ENCODE data around the gene CPXM1. TPM values are rescaled to one million over a fixed set of nuclear protein-coding genes. Genes with fewer than 3 reads are reported as not detected.

The CPXM1 gene
- total RNA-seq, 6 donors from 2014 or later = 0.15 to 13.0 (median 0.55) TPM; not detected in 1

DNA sequence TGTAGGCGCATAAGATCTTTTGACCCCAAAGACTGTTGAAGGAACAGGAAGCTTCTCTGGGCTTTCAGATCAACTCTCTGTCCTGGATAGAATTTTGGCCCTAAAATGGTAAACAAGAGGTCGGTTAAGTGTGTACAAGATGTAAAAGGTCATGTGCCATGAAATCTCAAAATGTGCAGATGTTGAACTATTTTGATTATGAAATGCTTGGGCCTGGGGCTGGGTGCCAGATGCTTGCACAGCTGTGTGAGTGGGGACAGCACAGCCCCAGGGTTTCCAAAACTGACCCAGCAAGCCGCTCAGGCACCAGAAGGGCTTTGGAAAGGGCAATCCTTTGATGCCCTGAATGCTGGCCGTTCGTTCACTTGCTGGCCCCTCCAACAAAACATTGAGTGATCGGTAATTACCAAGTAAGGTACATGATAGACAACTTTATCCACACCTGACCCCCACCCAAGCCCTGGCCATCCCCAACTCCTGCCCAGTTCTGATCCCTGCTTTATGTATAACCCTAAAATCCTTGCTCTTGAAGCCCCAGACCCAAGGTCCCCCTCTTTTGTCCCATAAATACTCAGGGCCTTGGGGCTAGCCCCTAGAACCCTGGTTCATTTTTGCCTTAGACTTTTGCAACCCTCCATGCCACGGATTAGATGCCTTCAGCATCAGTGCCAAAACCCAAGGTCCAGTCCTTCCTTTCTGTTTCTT lies 17.6 kb upstream of the CPXM1 start:
- Histone ChIP-seq H3K4me3 (no peak overlapping the region), H3K9me3 (no peaks in the 10 kb centered on the region), H3K4me1 (peaks cover 0 to 17% (median 0%) of the 10 kb centered on the region in 4 donors), H3K27me3 (peaks cover 2 to 21% (median 13%) of the 10 kb centered on the region in 4 donors), H3K27ac (no peak overlapping the region), H3K36me3 (no peaks in the 10 kb centered on the region)
- ATAC-seq (ENCODE audit: low FRiP score in 2 of 2) (no peak), DNase-seq (no peak)
- TF ChIP-seq EP300 (IDR thresholded peaks at IDR 0.05) = no peak
- no peak for TF ChIP-seq POLR2A (IDR thresholded peaks at IDR 0.05)
- TF ChIP-seq, protein P1, sequence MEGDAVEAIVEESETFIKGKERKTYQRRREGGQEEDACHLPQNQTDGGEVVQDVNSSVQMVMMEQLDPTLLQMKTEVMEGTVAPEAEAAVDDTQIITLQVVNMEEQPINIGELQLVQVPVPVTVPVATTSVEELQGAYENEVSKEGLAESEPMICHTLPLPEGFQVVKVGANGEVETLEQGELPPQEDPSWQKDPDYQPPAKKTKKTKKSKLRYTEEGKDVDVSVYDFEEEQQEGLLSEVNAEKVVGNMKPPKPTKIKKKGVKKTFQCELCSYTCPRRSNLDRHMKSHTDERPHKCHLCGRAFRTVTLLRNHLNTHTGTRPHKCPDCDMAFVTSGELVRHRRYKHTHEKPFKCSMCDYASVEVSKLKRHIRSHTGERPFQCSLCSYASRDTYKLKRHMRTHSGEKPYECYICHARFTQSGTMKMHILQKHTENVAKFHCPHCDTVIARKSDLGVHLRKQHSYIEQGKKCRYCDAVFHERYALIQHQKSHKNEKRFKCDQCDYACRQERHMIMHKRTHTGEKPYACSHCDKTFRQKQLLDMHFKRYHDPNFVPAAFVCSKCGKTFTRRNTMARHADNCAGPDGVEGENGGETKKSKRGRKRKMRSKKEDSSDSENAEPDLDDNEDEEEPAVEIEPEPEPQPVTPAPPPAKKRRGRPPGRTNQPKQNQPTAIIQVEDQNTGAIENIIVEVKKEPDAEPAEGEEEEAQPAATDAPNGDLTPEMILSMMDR (IDR thresholded peaks at IDR 0.05) = no peak
- TF ChIP-seq POLR2AphosphoS5 (IDR thresholded peaks at IDR 0.05) = no peak
- 82 to 83% methylated on average over 7 of the region's 7 CpGs for WGBS, 2 donors

DNA sequence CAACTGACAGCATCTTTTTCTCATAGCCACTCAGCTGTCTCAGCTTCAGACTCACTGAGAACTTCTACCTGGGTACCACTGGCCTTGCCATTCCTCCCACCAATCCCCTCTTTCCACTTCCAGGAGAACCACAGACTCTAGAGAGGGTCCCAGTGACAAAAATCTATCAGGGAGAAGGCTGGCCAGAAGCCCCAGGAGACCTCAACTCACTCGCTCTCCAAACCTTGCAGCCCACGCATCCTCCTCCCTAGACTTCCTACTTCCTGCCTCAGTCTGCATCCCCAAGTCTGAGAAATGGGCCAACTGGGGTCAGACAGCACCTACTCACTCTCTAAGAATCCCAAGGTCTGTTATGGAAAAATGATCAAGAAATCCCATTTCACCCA lies 16.9 kb upstream of the CPXM1 start:
- no peak for DNase-seq
- 86 to 94% methylated on average over 2 of the region's 2 CpGs for WGBS, 2 donors
- no peak overlapping the region for H3K27ac ChIP-seq
- TF ChIP-seq, protein P1 (IDR thresholded peaks at IDR 0.05) = no peak
- no peak for TF ChIP-seq EP300 (IDR thresholded peaks at IDR 0.05)
- no peak for TF ChIP-seq POLR2A (IDR thresholded peaks at IDR 0.05)
- no peak for TF ChIP-seq POLR2AphosphoS5 (IDR thresholded peaks at IDR 0.05)
- no peak overlapping the region for H3K4me3 ChIP-seq
- H3K4me1 ChIP-seq = peaks cover 0 to 17% (median 0%) of the 10 kb centered on the region in 4 donors
- H3K27me3 ChIP-seq = peaks cover 2 to 21% (median 13%) of the 10 kb centered on the region in 4 donors
- H3K36me3 ChIP-seq = no peaks in the 10 kb centered on the region
- no peak for ATAC-seq (ENCODE audit: low FRiP score in 2 of 2)
- no peaks in the 10 kb centered on the region for H3K9me3 ChIP-seq

DNA sequence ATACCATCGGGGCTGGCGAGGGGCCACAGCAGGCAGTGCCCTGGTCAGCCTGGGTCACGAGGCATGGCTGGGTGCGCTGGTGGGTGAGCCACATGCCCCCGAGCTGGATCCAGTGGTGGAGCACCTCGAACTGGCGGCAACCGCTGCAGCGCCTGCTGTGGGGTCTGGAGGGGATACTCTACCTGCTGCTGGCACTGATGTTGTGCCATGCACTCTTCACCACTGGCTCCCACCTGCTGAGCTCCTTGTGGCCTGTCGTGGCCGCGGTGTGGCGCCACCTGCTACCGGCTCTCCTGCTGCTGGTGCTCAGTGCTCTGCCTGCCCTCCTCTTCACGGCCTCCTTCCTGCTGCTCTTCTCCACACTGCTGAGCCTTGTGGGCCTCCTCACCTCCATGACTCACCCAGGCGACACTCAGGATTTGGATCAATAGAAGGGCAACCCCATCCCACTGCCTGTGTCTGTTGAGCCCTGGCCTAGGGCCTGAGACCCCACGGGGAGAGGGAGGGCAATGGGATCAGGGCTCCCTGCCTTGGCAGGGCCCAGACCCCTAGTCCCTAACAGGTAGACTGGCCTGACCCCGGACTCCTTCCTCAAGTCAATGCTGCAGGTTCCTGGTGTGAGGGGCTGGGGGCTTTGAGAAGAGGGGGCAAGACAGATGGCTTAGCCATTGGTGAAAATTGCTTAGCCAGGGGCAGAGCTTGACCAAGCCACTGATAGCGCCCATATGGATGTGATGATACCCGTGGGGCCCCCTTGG lies 16.3 kb upstream of the CPXM1 start:
- Histone ChIP-seq H3K27me3 (peaks cover 2 to 16% (median 13%) of the 10 kb centered on the region in 4 donors), H3K27ac (no peak overlapping the region), H3K36me3 (no peaks in the 10 kb centered on the region), H3K9me3 (no peaks in the 10 kb centered on the region), H3K4me3 (no peak overlapping the region), H3K4me1 (peaks cover 0 to 16% (median 0%) of the 10 kb centered on the region in 4 donors)
- TF ChIP-seq, protein P1 (IDR thresholded peaks at IDR 0.05) = no peak
- TF ChIP-seq POLR2AphosphoS5 (IDR thresholded peaks at IDR 0.05) (no peak), EP300 (IDR thresholded peaks at IDR 0.05) (no peak), POLR2A (IDR thresholded peaks at IDR 0.05) (no peak)
- ATAC-seq (ENCODE audit: low FRiP score in 2 of 2) = no peak
- whole genome bisulfite sequencing, 2 donors = 69 to 86% methylated on average over 9 to 19 of the region's 20 CpGs
- peak in 1 of 2 donors; percentile 75 for DNase-seq

DNA sequence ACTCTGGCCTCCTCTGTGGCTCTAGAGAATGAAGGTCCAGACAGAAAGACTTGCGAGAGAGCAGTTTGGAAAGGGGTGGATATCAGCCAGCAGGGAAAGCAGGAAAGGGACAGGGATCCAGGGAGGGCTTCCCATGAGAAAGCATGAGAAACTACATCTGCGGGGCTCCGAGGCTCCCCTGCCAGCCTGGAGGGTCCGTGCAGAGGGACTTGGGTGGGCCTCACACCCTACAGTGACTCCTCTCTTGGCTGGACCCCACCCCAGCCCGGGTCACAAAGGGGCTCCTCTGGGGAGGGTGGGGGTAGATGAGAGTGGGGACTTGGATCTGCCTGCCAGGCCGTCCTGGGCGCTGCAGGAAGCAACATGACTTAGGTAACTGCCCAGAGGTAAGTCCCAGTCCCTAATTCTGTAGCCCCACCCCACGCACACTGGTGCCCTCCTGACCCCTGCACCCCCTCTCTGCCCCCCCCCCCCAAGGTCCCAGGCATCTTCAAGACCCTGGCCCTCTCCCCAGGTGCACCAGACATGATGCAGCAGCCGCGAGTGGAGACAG lies 15.7 kb upstream of the CPXM1 start, which contains the start of gene TMEM239:
TMEM239 (plus strand) TSS at position 335 of the 553 bp plus-strand sequence; CDS start at position 526, 191 bp downstream.
- peaks cover 0 to 10% (median 8%) of the 10 kb centered on the region in 4 donors for H3K27me3 ChIP-seq
- WGBS, 2 donors = 82 to 89% methylated on average over 8 to 10 of the region's 10 CpGs
- no peak within 1 kb of the TSS for H3K4me3 ChIP-seq
- peaks cover 0 to 10% (median 0%) of the 10 kb centered on the region in 4 donors for H3K4me1 ChIP-seq
- H3K36me3 ChIP-seq = no peaks in the 10 kb centered on the region
- H3K9me3 ChIP-seq = no peaks in the 10 kb centered on the region
- no peak for ATAC-seq (ENCODE audit: low FRiP score in 2 of 2)
- TF ChIP-seq POLR2AphosphoS5 (IDR thresholded peaks at IDR 0.05) (no peak), EP300 (IDR thresholded peaks at IDR 0.05) (no peak), POLR2A (IDR thresholded peaks at IDR 0.05) (no peak)
- TF ChIP-seq, protein P1 (IDR thresholded peaks at IDR 0.05) = no peak
- H3K27ac ChIP-seq = no peak within 1 kb of the TSS
- peak in 1 of 2 donors; percentile 52 for DNase-seq

Data from upper lobe of left lung (tissue), 6 donors.